Activated CD4-positive, alpha-beta memory T cell treated with anti-CD3 and anti-CD28 coated beads for 36 hours (primary cell): ENCODE results near the gene SMARCD1. TPM values are rescaled to one million over a fixed set of nuclear protein-coding genes. Genes with fewer than 3 reads are reported as not detected.

Experiments used
- CTCF ChIA-PET: fragments of 350-600 bp; sonication (Branson Sonifier 250); formaldehyde crosslinking; loops from one replicate; lab custom pipeline; 2021; ENCODE audit warnings: antibody characterized with exemption, inconsistent platforms; lab: Charles Lee
- POLR2A ChIA-PET: fragments of 350-600 bp; sonication (Branson Sonifier 250); formaldehyde crosslinking; loops from one replicate; lab custom pipeline; 2021; ENCODE audit warnings: antibody characterized with exemption; lab: Charles Lee
- DNase-seq: peaks from one replicate; pipeline ENCODE4 v3.0.0-alpha.2; 2020
- H3K27ac Mint-ChIP-seq: one replicate; pipeline ENCODE4 v1.8.0; 2021; ENCODE audit warnings: mixed read lengths
- H3K27me3 Mint-ChIP-seq: one replicate; pipeline ENCODE4 v1.8.0; 2021; ENCODE audit warnings: mixed read lengths
- H3K36me3 Mint-ChIP-seq: one replicate; pipeline ENCODE4 v1.8.0; 2021; ENCODE audit warnings: mixed read lengths
- H3K4me1 Mint-ChIP-seq: one replicate; pipeline ENCODE4 v1.8.0; 2021; ENCODE audit warnings: low read depth, mixed read lengths
- H3K4me3 Mint-ChIP-seq: one replicate; pipeline ENCODE4 v1.8.0; 2021; ENCODE audit warnings: mild to moderate bottlenecking, mixed read lengths
- H3K9me3 Mint-ChIP-seq: one replicate; pipeline ENCODE4 v1.8.0; 2021; ENCODE audit warnings: mixed read lengths
- intact Hi-C: fragments of 100-400 bp; cut with micrococcal nuclease; formaldehyde crosslinking; loops from one replicate; pipeline ENCODE4 v1.15.1; 2023
- total RNA-seq, 2 experiments: library from RNA; stranded (reverse); gene quantifications; one replicate each; pipeline ENCODE4 v1.2.3, GENCODE V29; 2021

The SMARCD1 gene
- total RNA-seq, 2 experiments from 2014 or later, result 56.1 to 56.3 TPM

GRCh38 chr12:50090391-50090790 lies 5.2 kb downstream of the SMARCD1 start:
- no peaks in the 10 kb centered on the region for H3K9me3 Mint-ChIP-seq
- H3K27ac Mint-ChIP-seq, result no peak overlapping the region
- DNase-seq, result no peak
- peaks cover 34% of the 10 kb centered on the region for H3K4me1 Mint-ChIP-seq
- POLR2A ChIA-PET, result interaction anchor here (0.6 kb wide), 2 partner anchors 418 to 1239 kb away, joined by 3 to 4 read pairs; no protein-coding TSS in a partner anchor
- CTCF ChIA-PET, result interaction anchor here (0.6 to 9.3 kb wide), 9 partner anchors 14 to 123 kb away, joined by 3 to 138 read pairs (median 4); partner anchors contain the start of genes COX14 and GPD1
- H3K27me3 Mint-ChIP-seq, result no peaks in the 10 kb centered on the region
- peaks cover 32% of the 10 kb centered on the region for H3K36me3 Mint-ChIP-seq
- intact Hi-C loops, result no loop called here
- no peak overlapping the region for H3K4me3 Mint-ChIP-seq

GRCh38 chr12:50097952-50098351 lies 12.8 kb downstream of the SMARCD1 start:
- ChIA-PET POLR2A (no interaction called here), CTCF (interaction anchor here (1.2 to 3.2 kb wide), 2 partner anchors 10 to 14 kb away, joined by 3 to 22 read pairs; partner anchors contain the start of gene COX14)
- Mint-ChIP-seq H3K36me3 (peaks cover 50% of the 10 kb centered on the region), H3K9me3 (no peaks in the 10 kb centered on the region), H3K4me1 (no peaks in the 10 kb centered on the region), H3K4me3 (no peak overlapping the region), H3K27me3 (no peaks in the 10 kb centered on the region), H3K27ac (no peak overlapping the region)
- intact Hi-C loops, result no loop called here
- DNase-seq, result no peak

- no peak overlapping the region for H3K4me3 Mint-ChIP-seq
- DNase-seq, result no peak
- H3K9me3 Mint-ChIP-seq, result no peaks in the 10 kb centered on the region
- H3K27me3 Mint-ChIP-seq, result no peaks in the 10 kb centered on the region
- H3K4me1 Mint-ChIP-seq, result no peaks in the 10 kb centered on the region
- ChIA-PET CTCF (interaction anchor here (1.0 to 6.1 kb wide), 2 partner anchors 11 to 12 kb away, joined by 4 to 43 read pairs; partner anchors contain the start of gene COX14), POLR2A (interaction anchor here (0.6 kb wide), 1 partner anchor 13 kb away, joined by 3 read pairs; no protein-coding TSS in a partner anchor)
- intact Hi-C loops, result no loop called here
- peaks cover 46% of the 10 kb centered on the region for H3K36me3 Mint-ChIP-seq
- no peak overlapping the region for H3K27ac Mint-ChIP-seq
These were observed 14.3 kb downstream of the SMARCD1 start for GRCh38 chr12:50099302-50100008.

GRCh38 chr12:50100561-50100960 lies 15.4 kb downstream of the SMARCD1 start:
- Mint-ChIP-seq H3K4me1 (no peaks in the 10 kb centered on the region), H3K9me3 (no peaks in the 10 kb centered on the region), H3K27ac (no peak overlapping the region), H3K36me3 (peaks cover 41% of the 10 kb centered on the region), H3K4me3 (no peak overlapping the region), H3K27me3 (no peaks in the 10 kb centered on the region)
- no peak for DNase-seq
- intact Hi-C loops, result no loop called here
- ChIA-PET POLR2A (no interaction called here), CTCF (interaction anchor here (1.3 to 6.1 kb wide), 2 partner anchors 11 to 214 kb away, joined by 3 to 43 read pairs; partner anchors contain the start of gene COX14)

GRCh38 chr12:50101663-50102062 lies 16.5 kb downstream of the SMARCD1 start:
- ChIA-PET POLR2A (interaction anchor here (1.4 kb wide), 1 partner anchor 10 kb away, joined by 8 read pairs; the partner anchor contains the start of gene COX14), CTCF (interaction anchor here (0.8 to 6.1 kb wide), 4 partner anchors 9 to 213 kb away, joined by 3 to 43 read pairs (median 3); partner anchors contain the start of genes COX14 and SMARCD1)
- intact Hi-C loops, result no loop called here
- no peaks in the 10 kb centered on the region for H3K4me1 Mint-ChIP-seq
- no peak overlapping the region for H3K4me3 Mint-ChIP-seq
- H3K36me3 Mint-ChIP-seq, result peaks cover 30% of the 10 kb centered on the region
- H3K27me3 Mint-ChIP-seq, result no peaks in the 10 kb centered on the region
- no peaks in the 10 kb centered on the region for H3K9me3 Mint-ChIP-seq
- no peak for DNase-seq
- H3K27ac Mint-ChIP-seq, result no peak overlapping the region

GRCh38 chr12:50102131-50102531 lies 17.0 kb downstream of the SMARCD1 start:
- H3K4me3 Mint-ChIP-seq, result no peak overlapping the region
- intact Hi-C loops, result no loop called here
- peaks cover 26% of the 10 kb centered on the region for H3K36me3 Mint-ChIP-seq
- CTCF ChIA-PET, result interaction anchor here (0.8 to 6.1 kb wide), 6 partner anchors 9 to 212 kb away, joined by 3 to 43 read pairs (median 4); partner anchors contain the start of genes COX14 and SMARCD1
- DNase-seq, result no peak
- POLR2A ChIA-PET, result interaction anchor here (1.4 kb wide), 1 partner anchor 9 kb away, joined by 8 read pairs; the partner anchor contains the start of gene COX14
- H3K27ac Mint-ChIP-seq, result no peak overlapping the region
- H3K9me3 Mint-ChIP-seq, result no peaks in the 10 kb centered on the region
- H3K27me3 Mint-ChIP-seq, result no peaks in the 10 kb centered on the region
- no peaks in the 10 kb centered on the region for H3K4me1 Mint-ChIP-seq

- CTCF ChIA-PET, result interaction anchor here (0.8 to 6.1 kb wide), 8 partner anchors 8 to 157 kb away, joined by 3 to 43 read pairs (median 4); partner anchors contain the start of genes COX14 and SMARCD1
- DNase-seq, result no peak
- Mint-ChIP-seq H3K4me3 (no peak overlapping the region), H3K27me3 (no peaks in the 10 kb centered on the region), H3K4me1 (no peaks in the 10 kb centered on the region), H3K36me3 (peaks cover 25% of the 10 kb centered on the region), H3K9me3 (no peaks in the 10 kb centered on the region), H3K27ac (no peak overlapping the region)
- POLR2A ChIA-PET, result interaction anchor here (1.4 to 1.6 kb wide), 2 partner anchors 9 kb away, joined by 5 to 8 read pairs; partner anchors contain the start of gene COX14
- intact Hi-C loops, result no loop called here
These were observed 17.6 kb downstream of the SMARCD1 start for GRCh38 chr12:50102646-50103309.

GRCh38 chr12:50103351-50103750 lies 18.2 kb downstream of the SMARCD1 start:
- no peaks in the 10 kb centered on the region for H3K9me3 Mint-ChIP-seq
- DNase-seq, result no peak
- H3K4me3 Mint-ChIP-seq, result no peak overlapping the region
- peaks cover 19% of the 10 kb centered on the region for H3K36me3 Mint-ChIP-seq
- H3K27ac Mint-ChIP-seq, result no peak overlapping the region
- no peaks in the 10 kb centered on the region for H3K27me3 Mint-ChIP-seq
- CTCF ChIA-PET, result interaction anchor here (0.9 to 6.1 kb wide), 8 partner anchors 8 to 158 kb away, joined by 3 to 43 read pairs (median 6); partner anchors contain the start of gene COX14
- intact Hi-C loops, result no loop called here
- no peaks in the 10 kb centered on the region for H3K4me1 Mint-ChIP-seq
- POLR2A ChIA-PET, result interaction anchor here (1.6 kb wide), 1 partner anchor 9 kb away, joined by 5 read pairs; the partner anchor contains the start of gene COX14

- DNase-seq, result peak; percentile 45
- Mint-ChIP-seq H3K4me3 (no peak within 1 kb of the TSS), H3K9me3 (no peaks in the 10 kb centered on the region), H3K27me3 (no peaks in the 10 kb centered on the region), H3K36me3 (peaks cover 15% of the 10 kb centered on the region), H3K4me1 (no peaks in the 10 kb centered on the region), H3K27ac (no peak within 1 kb of the TSS)
- POLR2A ChIA-PET, result interaction anchor here (1.6 kb wide), 1 partner anchor 8 kb away, joined by 5 read pairs; the partner anchor contains the start of gene COX14
- intact Hi-C loops, result no loop called here
- CTCF ChIA-PET, result interaction anchor here (0.9 to 6.1 kb wide), 8 partner anchors 7 to 72 kb away, joined by 3 to 43 read pairs (median 6); partner anchors contain the start of gene COX14
These were observed 18.7 kb downstream of the SMARCD1 start, which contains the start of gene GPD1 for GRCh38 chr12:50103767-50104321. Gene GPD1 (plus strand): TSS chr12:50104008. CDS start chr12:50104051, 43 bp downstream.

- H3K4me3 Mint-ChIP-seq, result no peak overlapping the region
- no peaks in the 10 kb centered on the region for H3K27me3 Mint-ChIP-seq
- no peak for DNase-seq
- peaks cover 7% of the 10 kb centered on the region for H3K36me3 Mint-ChIP-seq
- no peaks in the 10 kb centered on the region for H3K4me1 Mint-ChIP-seq
- no peak overlapping the region for H3K27ac Mint-ChIP-seq
- intact Hi-C loops, result no loop called here
- H3K9me3 Mint-ChIP-seq, result no peaks in the 10 kb centered on the region
- ChIA-PET CTCF (interaction anchor here (1.1 to 6.1 kb wide), 5 partner anchors 6 to 71 kb away, joined by 3 to 43 read pairs (median 6); partner anchors contain the start of gene COX14), POLR2A (interaction anchor here (1.6 kb wide), 1 partner anchor 7 kb away, joined by 5 read pairs; the partner anchor contains the start of gene COX14)
These were observed 19.6 kb downstream of the SMARCD1 start for GRCh38 chr12:50104417-50105366.
